Adipocyte (in vitro differentiated cells): ENCODE measurements around the gene TMEM63B.
"Not testable (repeated sequence)": the region's sequence is repeated elsewhere in the genome, so short reads cannot be mapped to it uniquely, and the experiment has no call there.

ENCODE experiments used
- DNase-seq: peaks from one replicate; pipeline ENCODE4 v3.0.0-alpha.2; 2015; ENCODE audit warnings: low read depth
- H3K27me3 ChIP-seq: replicated peaks from 2 replicates; pipeline ENCODE4 v1.7.0; 2013; ENCODE audit warnings: mild to moderate bottlenecking, low read length, moderate library complexity; ENCODE audit not compliant: control insufficient read depth, insufficient read depth
- H3K36me3 ChIP-seq: 2 replicates; pipeline ENCODE4 v1.7.0; 2013; ENCODE audit warnings: low read length, mild to moderate bottlenecking, moderate library complexity; ENCODE audit not compliant: control insufficient read depth, insufficient read depth, severe bottlenecking
- H3K4me1 ChIP-seq: 2 replicates; pipeline ENCODE4 v1.7.0; 2013; ENCODE audit warnings: mild to moderate bottlenecking, low read length, moderate library complexity; ENCODE audit not compliant: control insufficient read depth, insufficient read depth
- H3K4me3 ChIP-seq: 2 replicates; pipeline ENCODE4 v1.7.0; 2013; ENCODE audit warnings: mild to moderate bottlenecking, low read length, moderate library complexity
- H3K9ac ChIP-seq: 2 replicates; pipeline ENCODE4 v1.7.0; 2013; ENCODE audit warnings: mild to moderate bottlenecking, low read length, moderate library complexity
- H3K9me3 ChIP-seq: 2 replicates; pipeline ENCODE4 v1.7.0; 2013; ENCODE audit warnings: mild to moderate bottlenecking, low read length, moderate library complexity; ENCODE audit not compliant: control insufficient read depth

TMEM63B gene

GRCh38 chr6:44086931-44087574 lies 40.3 kb upstream of the TMEM63B start:
- H3K4me1 ChIP-seq = peaks cover 8% of the 10 kb centered on the region
- no peaks in the 10 kb centered on the region for H3K27me3 ChIP-seq
- no peak for DNase-seq
- no peak overlapping the region for H3K9ac ChIP-seq
- no peaks in the 10 kb centered on the region for H3K36me3 ChIP-seq
- H3K9me3 ChIP-seq = no peaks in the 10 kb centered on the region
- H3K4me3 ChIP-seq = no peak overlapping the region

- Histone ChIP-seq H3K9me3 (no peaks in the 10 kb centered on the region), H3K36me3 (no peaks in the 10 kb centered on the region), H3K4me3 (no peak overlapping the region), H3K9ac (no peak overlapping the region), H3K4me1 (peaks cover 8% of the 10 kb centered on the region), H3K27me3 (no peaks in the 10 kb centered on the region)
- DNase-seq = no peak
These were observed 39.7 kb upstream of the TMEM63B start for GRCh38 chr6:44087623-44088022.

GRCh38 chr6:44088827-44089590 lies 38.3 kb upstream of the TMEM63B start:
- H3K9me3 ChIP-seq = no peaks in the 10 kb centered on the region
- no peak overlapping the region for H3K9ac ChIP-seq
- H3K27me3 ChIP-seq = no peaks in the 10 kb centered on the region
- no peaks in the 10 kb centered on the region for H3K36me3 ChIP-seq
- H3K4me3 ChIP-seq = no peak overlapping the region
- peaks cover 8% of the 10 kb centered on the region for H3K4me1 ChIP-seq
- no peak for DNase-seq

GRCh38 chr6:44090465-44090864 lies 36.9 kb upstream of the TMEM63B start:
- Histone ChIP-seq H3K4me1 (peaks cover 8% of the 10 kb centered on the region), H3K27me3 (no peaks in the 10 kb centered on the region), H3K9me3 (no peaks in the 10 kb centered on the region), H3K9ac (no peak overlapping the region), H3K36me3 (no peaks in the 10 kb centered on the region), H3K4me3 (no peak overlapping the region)
- no peak for DNase-seq

- not testable (repeated sequence) for DNase-seq, H3K27me3 ChIP-seq, H3K4me3 ChIP-seq, H3K9ac ChIP-seq, H3K9me3 ChIP-seq, H3K36me3 ChIP-seq, H3K4me1 ChIP-seq
These were observed 36.0 kb upstream of the TMEM63B start for GRCh38 chr6:44091356-44091755.

GRCh38 chr6:44091981-44092884 lies 35.1 kb upstream of the TMEM63B start:
- H3K9ac ChIP-seq = no peak overlapping the region
- H3K36me3 ChIP-seq = no peaks in the 10 kb centered on the region
- H3K4me1 ChIP-seq = peaks cover 2% of the 10 kb centered on the region
- no peaks in the 10 kb centered on the region for H3K9me3 ChIP-seq
- DNase-seq = no peak
- no peak overlapping the region for H3K4me3 ChIP-seq
- H3K27me3 ChIP-seq = no peaks in the 10 kb centered on the region

GRCh38 chr6:44093066-44093465 lies 34.3 kb upstream of the TMEM63B start:
- H3K36me3 ChIP-seq = no peaks in the 10 kb centered on the region
- H3K4me3 ChIP-seq = no peak overlapping the region
- DNase-seq = no peak
- no peaks in the 10 kb centered on the region for H3K27me3 ChIP-seq
- H3K9me3 ChIP-seq = no peaks in the 10 kb centered on the region
- no peak overlapping the region for H3K9ac ChIP-seq
- no peaks in the 10 kb centered on the region for H3K4me1 ChIP-seq

GRCh38 chr6:44093750-44094402 lies 33.5 kb upstream of the TMEM63B start:
- no peaks in the 10 kb centered on the region for H3K36me3 ChIP-seq
- H3K4me1 ChIP-seq = no peaks in the 10 kb centered on the region
- no peak overlapping the region for H3K4me3 ChIP-seq
- DNase-seq = no peak
- H3K9me3 ChIP-seq = no peaks in the 10 kb centered on the region
- H3K9ac ChIP-seq = no peak overlapping the region
- H3K27me3 ChIP-seq = no peaks in the 10 kb centered on the region

- no peaks in the 10 kb centered on the region for H3K27me3 ChIP-seq
- DNase-seq = no peak
These were observed 32.7 kb upstream of the TMEM63B start for GRCh38 chr6:44094403-44095242.

GRCh38 chr6:44095243-44095623 lies 32.1 kb upstream of the TMEM63B start:
- not testable (repeated sequence) for H3K9ac ChIP-seq, H3K9me3 ChIP-seq, H3K36me3 ChIP-seq, H3K27me3 ChIP-seq, H3K4me3 ChIP-seq, DNase-seq, H3K4me1 ChIP-seq

More at GRCh38 chr6:44094403-44095242, 32.7 kb upstream of the TMEM63B start:
- no peaks in the 10 kb centered on the region for H3K9me3 ChIP-seq
- H3K4me1 ChIP-seq = no peaks in the 10 kb centered on the region
- no peaks in the 10 kb centered on the region for H3K36me3 ChIP-seq
- no peak overlapping the region for H3K4me3 ChIP-seq
- H3K9ac ChIP-seq = no peak overlapping the region
